T1000 (cell line): Measurements from ENCODE around the gene GPC3.
"Not testable (repeated sequence)": the region's sequence is repeated elsewhere in the genome, so short reads cannot be mapped to it uniquely, and the experiment has no call there.

Experiments
- DNase-seq: peaks from one replicate; lab custom pipeline; 2025; ENCODE audit warnings: mixed read lengths; lab: John Stamatoyannopoulos, UW

GPC3 gene

GRCh38 chrX:133926099-133926498 is 59.3 kb downstream of the GPC3 start:
- no peak for DNase-seq

GRCh38 chrX:133924548-133924947 is 60.8 kb downstream of the GPC3 start:
- DNase-seq: no peak

GRCh38 chrX:133923548-133923947 is 61.8 kb downstream of the GPC3 start:
- DNase-seq: no peak

- DNase-seq: no peak
Measured at GRCh38 chrX:133923113-133923512, 62.3 kb downstream of the GPC3 start.

GRCh38 chrX:133922390-133922771 is 63.0 kb downstream of the GPC3 start:
- DNase-seq: no peak

GRCh38 chrX:133921764-133922389 is 63.5 kb downstream of the GPC3 start:
- DNase-seq: no peak

GRCh38 chrX:133921086-133921485 is 64.3 kb downstream of the GPC3 start:
- DNase-seq: no peak

GRCh38 chrX:133918361-133918771 is 67.0 kb downstream of the GPC3 start:
- no peak for DNase-seq

GRCh38 chrX:133916984-133917722 is 68.2 kb downstream of the GPC3 start:
- DNase-seq: no peak

GRCh38 chrX:133913658-133914388 is 71.6 kb downstream of the GPC3 start:
- no peak for DNase-seq

GRCh38 chrX:133913009-133913408 is 72.4 kb downstream of the GPC3 start:
- DNase-seq: no peak

GRCh38 chrX:133911825-133912495 is 73.4 kb downstream of the GPC3 start:
- DNase-seq: no peak

- DNase-seq: no peak
Measured at GRCh38 chrX:133910539-133910938, 74.9 kb downstream of the GPC3 start.

- DNase-seq: no peak
Measured at GRCh38 chrX:133909888-133910287, 75.5 kb downstream of the GPC3 start.

GRCh38 chrX:133908223-133908955 is 77.0 kb downstream of the GPC3 start:
- DNase-seq: no peak

GRCh38 chrX:133907606-133908005 is 77.8 kb downstream of the GPC3 start:
- DNase-seq: no peak

GRCh38 chrX:133905305-133905704 is 80.1 kb downstream of the GPC3 start:
- DNase-seq: no peak

- DNase-seq: no peak
Measured at GRCh38 chrX:133897593-133898163, 87.7 kb downstream of the GPC3 start.

GRCh38 chrX:133892337-133892736 is 93.1 kb downstream of the GPC3 start:
- DNase-seq: no peak

GRCh38 chrX:133888984-133889383 is 96.4 kb downstream of the GPC3 start:
- DNase-seq: no peak

- not testable (repeated sequence) for DNase-seq
Measured at GRCh38 chrX:133888084-133888483, 97.3 kb downstream of the GPC3 start.
